T-helper 2 cell treated with Interferon-gamma antibody and Interleukin-4, amounts not matched to agents 100 ng/mL and 5 ng/mL, for 36 hours (primary cell): Measurements from ENCODE around the gene MARK1. TPM values are rescaled to one million over a fixed set of nuclear protein-coding genes. Genes with fewer than 3 reads are reported as not detected.

Experiments
- intact Hi-C: fragments of 100-400 bp; cut with micrococcal nuclease; formaldehyde crosslinking; loops from one replicate; pipeline ENCODE4 v1.15.1; 2023
- total RNA-seq: library from RNA; stranded (reverse); gene quantifications from 2 replicates; pipeline ENCODE4 v1.2.3, GENCODE V29; 2022

MARK1 gene
- not detected in 2 replicates for total RNA-seq

DNA sequence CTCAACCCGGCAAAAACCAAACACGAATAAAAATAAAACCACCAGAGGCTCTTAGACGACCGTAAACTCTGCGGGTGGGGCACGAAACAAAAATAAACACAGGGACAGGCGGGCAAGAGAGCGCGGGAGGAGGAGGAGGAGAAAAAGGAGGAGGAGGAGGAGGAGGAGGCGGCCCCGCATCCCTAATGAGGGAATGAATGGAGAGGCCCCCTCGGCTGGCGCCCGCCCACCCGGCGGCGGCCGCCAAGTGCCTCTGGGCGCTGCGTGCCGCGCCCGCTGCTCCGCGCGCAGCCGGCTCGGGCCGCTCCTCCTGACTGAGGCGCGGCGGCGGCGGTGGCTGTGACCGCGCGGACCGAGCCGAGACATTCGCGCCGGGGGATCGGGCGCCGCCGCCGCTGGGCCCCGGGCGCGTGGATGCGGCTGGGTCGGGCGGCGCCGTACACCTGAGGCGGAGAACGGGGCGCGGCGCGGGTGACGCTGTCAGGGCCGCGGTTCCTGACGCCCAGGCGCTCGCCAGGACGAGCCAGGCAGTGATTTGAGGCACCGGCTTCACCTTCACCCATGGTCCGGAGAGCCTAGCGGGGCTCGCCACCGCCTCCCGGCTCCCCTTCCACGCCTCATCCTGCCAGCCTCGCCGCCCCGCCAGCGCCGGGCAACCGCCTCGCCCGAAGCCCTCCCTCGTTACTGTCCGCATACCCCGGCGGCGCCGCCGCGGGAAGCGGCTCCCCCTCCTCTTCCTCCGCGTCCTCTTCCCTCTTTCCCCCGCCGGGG, at the start of gene MARK1:
MARK1 (plus strand) TSS at position 229 of the 771 bp plus-strand sequence. CDS start 687 bp downstream, outside the sequence.
- intact Hi-C loops = no loop called here

DNA sequence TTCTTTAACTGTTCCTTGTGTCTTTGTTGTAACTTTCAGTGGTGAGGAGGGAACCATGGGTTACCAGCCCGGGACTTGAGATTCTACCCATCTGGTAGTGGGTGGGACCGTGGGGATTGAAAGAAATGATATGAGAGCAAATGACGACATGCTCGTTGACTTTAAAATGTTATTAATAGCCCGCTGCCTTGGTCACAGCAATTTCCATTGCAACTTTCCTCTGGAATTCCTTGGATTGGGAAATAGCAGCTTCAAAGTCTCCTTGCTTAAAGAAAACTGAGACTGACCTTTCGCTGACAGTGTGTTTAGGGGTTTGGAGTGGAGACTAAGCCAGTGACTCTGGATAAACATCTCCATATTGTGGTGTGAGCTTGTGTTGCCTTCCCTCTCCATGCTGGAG, 44.2 kb upstream of the MARK1 start:
- intact Hi-C loops = no loop called here

DNA sequence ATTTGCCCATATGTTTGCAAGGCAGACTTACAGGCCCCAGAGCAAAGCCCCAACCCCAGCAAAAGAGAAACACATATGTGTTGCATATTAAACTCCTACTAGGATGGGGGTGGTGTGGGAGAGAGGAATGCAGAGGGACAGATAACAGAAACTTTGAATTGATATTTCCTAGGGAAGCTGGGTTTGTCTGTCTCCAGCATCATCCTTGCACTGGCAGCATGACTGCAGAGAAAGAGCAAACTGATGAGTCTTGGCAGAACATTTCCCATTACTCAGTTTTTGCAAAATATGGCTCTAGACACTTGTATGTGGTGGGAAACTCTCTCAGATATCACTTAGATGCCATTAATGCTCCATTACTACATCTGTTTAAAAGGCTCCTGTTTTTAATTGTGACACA, 43.8 kb upstream of the MARK1 start:
- intact Hi-C loops = no loop called here

- intact Hi-C loops = no loop called here
Measured at GRCh38 chr1:220485131-220485530, 42.8 kb upstream of the MARK1 start.

DNA sequence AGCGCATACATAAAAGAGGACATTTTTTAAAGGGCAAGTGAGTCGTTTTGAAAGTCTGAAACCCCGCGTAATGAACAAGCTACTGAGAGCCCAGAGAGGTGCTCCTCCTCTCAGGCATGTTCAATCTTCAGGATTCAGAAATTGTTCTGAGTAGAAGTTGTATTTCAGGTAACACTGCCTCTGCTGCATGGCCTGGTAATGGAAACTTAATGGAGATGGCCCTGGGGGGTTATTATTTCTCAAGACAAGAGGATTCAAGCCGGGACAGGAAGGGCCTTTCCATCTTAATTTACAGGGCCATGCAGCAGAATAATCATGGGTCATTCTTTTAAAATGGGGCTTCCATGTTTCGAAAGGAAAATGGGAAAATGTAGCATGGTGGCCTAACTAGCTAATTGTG, 42.1 kb upstream of the MARK1 start:
- intact Hi-C loops = no loop called here

DNA sequence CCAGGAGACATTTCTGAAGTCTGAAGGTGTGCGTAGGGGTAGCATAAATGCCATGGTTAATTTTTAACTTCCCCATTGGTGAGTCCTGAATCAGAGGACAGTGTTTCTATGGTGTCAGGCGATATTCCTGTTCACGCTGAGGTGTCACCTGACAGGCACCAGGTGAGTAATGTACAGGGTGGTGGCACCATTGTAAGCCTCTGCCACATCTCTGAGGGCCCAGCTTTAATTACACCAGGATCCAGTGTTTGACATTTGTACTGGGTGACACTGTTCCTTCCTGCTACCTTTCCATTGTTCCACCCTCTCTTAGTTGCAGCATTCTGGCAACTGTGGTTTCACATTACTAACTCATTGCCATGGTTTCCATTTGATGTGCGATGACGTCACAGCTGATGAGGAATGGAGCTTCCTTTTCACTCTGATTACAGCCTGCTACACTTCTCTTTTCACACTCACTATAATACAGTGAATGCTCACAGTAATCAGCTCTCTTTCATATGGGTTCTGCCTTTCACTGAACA, 40.6 kb upstream of the MARK1 start:
- intact Hi-C loops = no loop called here

DNA sequence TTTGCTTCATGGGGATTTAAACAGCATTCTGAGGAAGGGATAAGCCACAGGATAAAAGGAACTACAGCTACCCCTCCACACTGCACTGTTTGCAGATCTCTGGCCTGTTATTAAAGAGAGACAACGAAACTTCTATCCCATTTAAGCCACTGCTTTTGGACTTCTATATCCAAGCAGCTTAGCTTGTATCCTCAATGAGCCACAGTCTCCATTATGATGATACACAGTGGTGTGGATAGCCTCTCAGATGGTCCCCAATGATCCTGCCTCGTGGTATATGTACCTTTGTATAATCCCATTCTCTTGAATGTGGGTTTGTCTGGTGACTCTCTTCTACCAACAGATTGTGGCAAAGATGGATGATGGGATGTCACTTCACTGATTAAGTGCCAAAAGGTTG, 36.0 kb upstream of the MARK1 start:
- intact Hi-C loops = no loop called here

- intact Hi-C loops = no loop called here
Measured at GRCh38 chr1:220497220-220497947, 30.6 kb upstream of the MARK1 start.

GRCh38 chr1:220498188-220498587, 29.7 kb upstream of the MARK1 start:
- intact Hi-C loops = no loop called here

DNA sequence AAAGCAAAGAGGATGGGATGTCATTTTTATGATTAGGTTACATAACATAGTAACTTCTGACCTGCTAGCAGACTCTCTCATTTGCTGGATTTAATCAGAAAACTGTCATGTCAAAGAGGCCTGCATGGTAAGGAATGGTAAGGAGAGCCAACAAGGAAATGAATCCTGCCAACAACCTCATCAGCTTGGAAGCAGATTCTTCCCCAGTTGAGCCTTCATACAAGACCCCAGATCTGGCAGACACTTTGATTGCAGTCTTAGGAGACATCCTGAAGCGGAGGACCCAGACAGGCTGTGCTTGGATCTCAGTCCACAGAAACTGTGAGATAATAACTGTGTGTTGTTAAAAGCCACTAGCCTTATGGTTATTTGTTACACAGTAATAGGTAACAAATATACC, 27.6 kb upstream of the MARK1 start:
- intact Hi-C loops = no loop called here

DNA sequence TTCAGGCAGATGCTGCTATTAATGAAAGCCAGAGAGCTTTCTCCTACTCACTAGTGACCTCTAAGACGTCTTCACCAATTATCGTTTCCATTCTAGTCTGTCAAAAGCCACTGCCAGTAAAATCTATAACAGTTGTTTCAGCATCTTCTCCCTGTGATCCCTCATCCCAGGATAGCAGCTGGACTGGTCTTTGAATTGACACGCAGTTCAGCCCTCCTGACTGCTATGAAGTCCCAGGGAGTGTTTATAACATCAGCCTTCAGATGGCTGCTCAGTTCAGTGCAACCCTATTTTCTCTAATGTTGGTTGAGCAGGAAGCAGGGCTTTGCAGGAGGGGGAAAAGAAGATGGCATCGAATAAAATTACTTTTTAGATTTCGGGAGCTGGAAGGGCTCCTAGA, 23.6 kb upstream of the MARK1 start:
- intact Hi-C loops = no loop called here

- intact Hi-C loops = no loop called here
Measured at GRCh38 chr1:220507085-220507484, 20.9 kb upstream of the MARK1 start.

- intact Hi-C loops = no loop called here
Measured at GRCh38 chr1:220511179-220511578, 16.8 kb upstream of the MARK1 start.

DNA sequence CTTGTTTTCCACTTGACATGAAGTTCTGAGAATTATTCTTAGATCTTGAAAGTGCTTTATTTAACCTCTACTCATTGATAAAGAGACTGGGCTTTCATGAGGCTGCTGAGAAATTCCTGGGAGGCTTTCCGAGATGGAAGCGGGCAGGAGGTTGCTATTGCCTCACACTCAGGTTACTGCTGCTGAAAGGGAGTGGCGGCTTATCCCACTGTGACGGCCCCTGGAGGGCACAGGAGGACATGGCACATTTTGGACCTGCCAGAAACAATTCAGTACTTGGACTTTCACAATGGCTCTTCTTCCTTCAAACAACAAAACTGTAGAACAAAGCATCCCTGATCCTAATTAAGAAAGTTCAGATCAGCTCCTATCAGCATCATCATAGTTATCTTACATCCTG, 16.2 kb upstream of the MARK1 start:
- intact Hi-C loops = no loop called here

DNA sequence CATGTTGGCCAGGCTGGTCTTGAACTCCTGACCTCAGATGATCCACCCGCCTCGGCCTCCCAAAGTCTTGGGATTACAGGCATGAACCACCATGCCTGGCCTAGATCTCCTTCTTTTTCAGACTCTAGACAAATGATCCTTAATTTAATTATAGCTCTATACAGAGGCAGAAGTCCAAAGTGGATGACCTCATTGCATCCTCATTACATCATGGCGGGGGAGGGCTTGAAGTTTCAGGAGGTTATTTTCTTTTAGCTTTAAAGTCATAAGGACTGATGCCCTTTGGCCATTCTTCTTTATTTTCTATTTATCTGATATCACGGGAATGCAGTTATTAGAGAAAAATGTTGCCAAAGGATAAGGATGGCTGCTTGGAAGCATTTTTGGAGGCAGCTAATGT, 14.1 kb upstream of the MARK1 start:
- intact Hi-C loops = no loop called here

GRCh38 chr1:220514256-220514655, 13.7 kb upstream of the MARK1 start:
- intact Hi-C loops = no loop called here

GRCh38 chr1:220516014-220516721, 11.8 kb upstream of the MARK1 start:
- intact Hi-C loops = no loop called here

DNA sequence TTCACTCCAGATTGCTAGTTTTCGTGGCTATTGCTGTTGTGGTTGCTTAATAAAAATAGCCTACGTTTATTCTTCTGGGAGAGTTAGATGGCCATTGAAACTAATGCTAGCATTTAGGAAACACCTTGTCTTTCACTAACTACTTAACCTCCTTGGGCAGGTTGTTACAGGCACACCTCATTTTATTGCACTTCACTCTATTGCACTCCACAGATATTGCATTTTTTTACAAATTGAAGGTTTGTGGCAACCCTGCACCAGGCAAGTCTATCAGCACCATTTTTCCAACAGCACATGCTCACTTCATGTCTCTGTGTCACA, 11.3 kb upstream of the MARK1 start:
- intact Hi-C loops = no loop called here

GRCh38 chr1:220521778-220522177, 6.2 kb upstream of the MARK1 start:
- intact Hi-C loops = no loop called here

DNA sequence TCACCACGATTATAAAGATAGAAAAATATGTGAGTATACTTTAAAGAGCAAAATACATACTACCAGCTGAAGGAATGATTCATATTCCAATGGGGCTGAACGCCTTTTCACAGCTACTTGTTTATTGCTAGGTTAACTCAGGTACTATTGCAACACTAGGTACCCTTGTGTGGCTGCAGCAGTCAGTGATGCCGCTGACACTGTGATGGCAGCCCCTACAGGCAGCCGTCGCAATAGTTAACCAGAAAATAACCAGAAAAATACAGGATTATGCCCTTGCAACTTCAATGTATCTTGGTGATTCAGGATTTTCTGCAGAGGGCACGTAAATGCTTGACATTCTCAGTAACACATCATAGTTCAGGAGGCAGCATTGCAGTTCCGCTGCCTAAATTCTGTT, 1.6 kb upstream of the MARK1 start:
- intact Hi-C loops = no loop called here

- intact Hi-C loops = no loop called here
Measured at GRCh38 chr1:220527279-220527907, 543 bp upstream of the MARK1 start.
